HepG2 (cell line): ENCODE data around the gene PVRIG. TPM values are rescaled to one million over a fixed set of nuclear protein-coding genes. Genes with fewer than 3 reads are reported as not detected.
"Not testable (repeated sequence)": the region's sequence is repeated elsewhere in the genome, so short reads cannot be mapped to it uniquely, and the experiment has no call there.

Experiments
- ATAC-seq: fragments of 200-7000 bp; cut with Tn5 transposase; 3 replicates; pipeline ENCODE4 v1.9.1; 2020; ENCODE audit warnings: mild to moderate bottlenecking, moderate library complexity
- Bru-seq: library from RNA; stranded (reverse); fragments of 400-500 nt; gene quantifications from one replicate; lab custom pipeline; 2021; lab: Mats Ljungman, UMichigan
- BruChase-seq, 2 experiments: library from RNA; stranded (reverse); fragments of 400-500 nt; gene quantifications; one replicate each; lab custom pipeline; 2021; lab: Mats Ljungman, UMichigan
- BruUV-seq: library from RNA; stranded (reverse); fragments of 400-500 nt; replicated peaks from 2 replicates; lab custom pipeline; 2021; lab: Mats Ljungman, UMichigan
- CTCF ChIA-PET: fragments of 300-600 bp; formaldehyde crosslinking; extraction: SDS; loops from one replicate; lab custom pipeline; 2021; ENCODE audit warnings: low total read pairs, inconsistent platforms, low intra/inter-chr PET ratio; lab: Yijun Ruan, JAX
- POLR2A ChIA-PET: fragments of 350-600 bp; sonication (Branson Sonifier 250); formaldehyde crosslinking; loops from one replicate; lab custom pipeline; 2020; ENCODE audit warnings: antibody characterized with exemption, inconsistent platforms; lab: Yijun Ruan, JAX
- DNase-seq: peaks from one replicate; pipeline ENCODE4 v3.0.0-alpha.2; 2015; ENCODE audit warnings: low spot score
- FAIRE-seq: peaks from 3 replicates; lab custom pipeline; 2011; peaks lifted over from hg19 to GRCh38; lab: Jason Lieb, UNC
- H2AFZ ChIP-seq: one replicate; pipeline ENCODE4 v1.6.1; 2011; ENCODE audit warnings: low read length, inconsistent platforms
- H3K27ac ChIP-seq: fragments of 300-600 bp; 3 replicates; pipeline ENCODE4 v1.8.0; 2011; ENCODE audit warnings: mixed run types, mild to moderate bottlenecking, mixed read lengths, low read length, inconsistent platforms; ENCODE audit not compliant: insufficient read depth; ENCODE audit errors: extremely low read length
- H3K27me3 ChIP-seq, 2 experiments: fragments of 200-600 bp in 1 of 2; 2 replicates in 1 of 2; 3 replicates in 1 of 2; pipeline versions ENCODE4 v1.6.0 to v1.8.0; 2011; ENCODE audit warnings: low read length in 2 of 2, mild to moderate bottlenecking in 2 of 2, moderate library complexity in 2 of 2, inconsistent platforms in 1 of 2; ENCODE audit not compliant: insufficient read depth in 2 of 2, control insufficient read depth in 1 of 2
- H3K36me3 ChIP-seq, 2 experiments: fragments of 200-600 bp in 1 of 2; replicated peaks in 1 of 2; 2 replicates in 1 of 2; 3 replicates in 1 of 2; pipeline versions ENCODE4 v1.5.1 to v1.8.0; 2011; ENCODE audit warnings: low read length in 2 of 2, inconsistent platforms in 1 of 2; ENCODE audit not compliant: insufficient read depth in 2 of 2, control insufficient read depth in 1 of 2
- H3K4me1 ChIP-seq: 2 replicates; pipeline ENCODE4 v1.5.1; 2012; ENCODE audit warnings: low read length, inconsistent platforms; ENCODE audit not compliant: insufficient read depth
- H3K4me2 ChIP-seq: 2 replicates; pipeline ENCODE4 v1.6.0; 2011; ENCODE audit warnings: low read depth, low read length, inconsistent platforms
- H3K4me3 ChIP-seq, 3 experiments: fragments of 200-600 bp in 1 of 3; sonication (generic), shearing (Covaris generic) in 1 of 3; replicated peaks in 1 of 3; 2 replicates each; pipeline ENCODE4 v1.5.1; 2011 to 2016; ENCODE audit warnings: low read length in 3 of 3, inconsistent platforms in 2 of 3, low read depth in 2 of 3, mild to moderate bottlenecking in 2 of 3, control low read depth in 1 of 3, mixed read lengths in 1 of 3; ENCODE audit not compliant: insufficient read depth in 1 of 3
- H3K79me2 ChIP-seq: one replicate; pipeline ENCODE4 v1.6.1; 2011; ENCODE audit warnings: low read length, inconsistent platforms; ENCODE audit not compliant: insufficient read depth
- H3K9ac ChIP-seq: 2 replicates; pipeline ENCODE4 v1.6.0; 2011; ENCODE audit warnings: mild to moderate bottlenecking, low read depth, low read length, inconsistent platforms; ENCODE audit not compliant: insufficient read depth
- H3K9me3 ChIP-seq: 2 replicates; pipeline ENCODE4 v1.5.1; 2012; ENCODE audit warnings: mild to moderate bottlenecking, low read length
- H4K20me1 ChIP-seq: 2 replicates; pipeline ENCODE4 v1.6.0; 2011; ENCODE audit warnings: inconsistent platforms, mild to moderate bottlenecking, low read length, moderate library complexity; ENCODE audit not compliant: insufficient read depth
- WGBS: methylation state at CpG from one replicate; pipeline ENCODE4 v1.1.6; 2017; ENCODE audit warnings: low lambda C conversion rate; 5-methylcytosine and 5-hydroxymethylcytosine counted together
- in situ Hi-C: cut with HindIII; loops from 2 replicates; pipeline ENCODE4 v1.10.0; 2017; ENCODE audit warnings: low pct_unique_long_range_greater_than_20kb; ENCODE audit not compliant: extremely low pct_ligation_motif_present
- intact Hi-C: fragments of 100-400 bp; cut with micrococcal nuclease; formaldehyde crosslinking; loops from one replicate; pipeline ENCODE4 v1.10.0; 2022; ENCODE audit not compliant: unreplicated experiment
- long read RNA-seq, 2 experiments: library from RNA in 1 of 2; library from polyadenylated mRNA in 1 of 2; stranded (forward) in 1 of 2; unstranded in 1 of 2; transcript quantifications; one replicate each; pipeline ENCODE4 v2.0.0, GENCODE V29; 2019 to 2022
- polyA minus RNA-seq, 3 experiments: library from RNA; depleted of rRNA, polyadenylated mRNA; stranded (reverse); fragments of >200 nt; gene quantifications; 2 replicates each; pipeline ENCODE4 v1.2.3, GENCODE V29; 2011; ENCODE audit warnings: low replicate concordance in 1 of 3
- polyA plus RNA-seq, 8 experiments: library from polyadenylated mRNA; depleted of rRNA in 3 of 8; stranded (reverse) in 7 of 8; unstranded in 1 of 8; fragments of >200 nt; fragmentation: Illumina TruSeq in 4 of 8; extraction: Trizol in 4 of 8; gene quantifications; 2 replicates each; pipeline versions ENCODE4 v1.2.1 to v1.2.3, GENCODE V29; 2011 to 2016; ENCODE audit warnings: low read depth in 4 of 8, missing spikeins in 1 of 8, mixed read lengths in 1 of 8; ENCODE audit not compliant: insufficient read depth in 1 of 8
- total RNA-seq, 5 experiments: library from RNA; depleted of rRNA; stranded (reverse); fragments of >200 nt; fragmentation: Illumina TruSeq; extraction: Trizol; gene quantifications; 2 replicates each; pipeline ENCODE4 v1.2.3, GENCODE V29; 2016; ENCODE audit warnings: low read depth in 1 of 5

The PVRIG gene
- total RNA-seq (2016; rRNA removed; fragmentation: Illumina TruSeq; extraction: Trizol) (not detected in 2 replicates), polyA plus RNA-seq (2011; rRNA removed) (not detected in 2 replicates), polyA minus RNA-seq (2011; rRNA and poly(A)+ RNA removed; ENCODE audit: low replicate concordance) (1.5 TPM in 1 of 2 replicates, not detected in the other), Bru-seq, nascent RNA (not detected), BruChase-seq, experiment 1, labeled RNA remaining after a 6-hour chase (not detected), BruChase-seq, experiment 2, labeled RNA remaining after a 2-hour chase (percentile 20 among the genes with signal in this experiment)
- total RNA-seq (2016; cell fraction: cytosol; rRNA removed; fragmentation: Illumina TruSeq; extraction: Trizol; ENCODE audit: low read depth): not detected in 2 replicates
- total RNA-seq (2016; cell fraction: insoluble cytoplasmic fraction; rRNA removed; fragmentation: Illumina TruSeq; extraction: Trizol): 0.06 TPM in 1 of 2 replicates, not detected in the other
- not detected in 2 replicates for total RNA-seq (2016; cell fraction: membrane; rRNA removed; fragmentation: Illumina TruSeq; extraction: Trizol)
- total RNA-seq (2016; cell fraction: nucleus; rRNA removed; fragmentation: Illumina TruSeq; extraction: Trizol): not detected in 2 replicates
- not detected in 2 replicates for polyA plus RNA-seq (2011; cell fraction: cytosol; rRNA removed)
- not detected in 2 replicates for polyA plus RNA-seq (2011; cell fraction: nucleus; rRNA removed)
- 0.54 TPM in 1 of 2 replicates, not detected in the other for polyA plus RNA-seq (2012)
- not detected in 2 replicates for polyA plus RNA-seq (2016; cell fraction: cytosol; fragmentation: Illumina TruSeq; extraction: Trizol; ENCODE audit: low read depth)
- polyA plus RNA-seq (2016; cell fraction: insoluble cytoplasmic fraction; fragmentation: Illumina TruSeq; extraction: Trizol; ENCODE audit: low read depth): not detected in 2 replicates
- not detected in 2 replicates for polyA plus RNA-seq (2016; cell fraction: membrane; fragmentation: Illumina TruSeq; extraction: Trizol; ENCODE audit: low read depth)
- not detected in 2 replicates for polyA plus RNA-seq (2016; cell fraction: nucleus; fragmentation: Illumina TruSeq; extraction: Trizol; ENCODE audit: insufficient read depth, low read depth)
- polyA minus RNA-seq (2011; cell fraction: cytosol; rRNA and poly(A)+ RNA removed): not detected in 2 replicates
- polyA minus RNA-seq (2011; cell fraction: nucleus; rRNA and poly(A)+ RNA removed): not detected in 2 replicates
- long read RNA-seq, experiment 1: 0 reads
- long read RNA-seq, experiment 2: 0 reads

- H4K20me1 ChIP-seq, FAIRE-seq, in situ Hi-C loops, H3K27ac ChIP-seq, POLR2A ChIA-PET, H3K4me3 ChIP-seq, CTCF ChIA-PET, H2AFZ ChIP-seq, BruUV-seq, H3K4me1 ChIP-seq, H3K4me2 ChIP-seq, ATAC-seq, intact Hi-C loops, H3K9ac ChIP-seq, H3K27me3 ChIP-seq, H3K79me2 ChIP-seq, H3K9me3 ChIP-seq, DNase-seq: not testable (repeated sequence)
- WGBS: 89% methylated on average over 9 of the region's 27 CpGs
- peaks cover 9 to 18% of the 10 kb centered on the region in 2 experiments; a peak in 3 of 5 replicates for H3K36me3 ChIP-seq
Observed at GRCh38 chr7:100219801-100220585, at the start of gene PVRIG. Gene PVRIG (plus strand): TSS chr7:100219949. CDS start chr7:100219971, 22 bp downstream.
